Liver (tissue), 3 donors: ENCODE data around the gene IFT25.
A peak's percentile ranks its signal among the peaks of the same experiment; 100 is the strongest.

Experiments
- GABPA ChIP-seq, 2 donors: IDR thresholded peaks in 1 of 2; conservative IDR thresholded peaks in 1 of 2; 2 replicates each; pipeline ENCODE4 v1.6.1; 2016; ENCODE audit warnings: antibody characterized with exemption in 2 of 2, mild to moderate bottlenecking in 1 of 2, moderate library complexity in 1 of 2
- MAX ChIP-seq: IDR thresholded peaks from 2 replicates; pipeline ENCODE4 v1.6.1; 2016; ENCODE audit warnings: antibody characterized with exemption
- REST ChIP-seq: IDR thresholded peaks from 2 replicates; pipeline ENCODE4 v1.6.1; 2016; ENCODE audit warnings: antibody characterized with exemption, mild to moderate bottlenecking
- RXRA ChIP-seq, 2 donors: IDR thresholded peaks; 2 replicates each; pipeline ENCODE4 v1.6.1; 2017 to 2018; ENCODE audit warnings: antibody characterized with exemption in 2 of 2, mild to moderate bottlenecking in 1 of 2
- SP1 ChIP-seq: IDR thresholded peaks from 2 replicates; pipeline ENCODE4 v1.6.1; 2018; ENCODE audit warnings: antibody characterized with exemption, mild to moderate bottlenecking
- TF ChIP-seq, protein P1 (sequence below): fragments of 150-350 bp; IDR thresholded peaks from 2 replicates; pipeline ENCODE4 v1.5.1; 2017; ENCODE audit warnings: improper control_type of control experiment, low read depth, low read length; ENCODE audit not compliant: missing input control
- donor health status: healthy.
- donor health status: healthy.

- TF ChIP-seq, protein P1, sequence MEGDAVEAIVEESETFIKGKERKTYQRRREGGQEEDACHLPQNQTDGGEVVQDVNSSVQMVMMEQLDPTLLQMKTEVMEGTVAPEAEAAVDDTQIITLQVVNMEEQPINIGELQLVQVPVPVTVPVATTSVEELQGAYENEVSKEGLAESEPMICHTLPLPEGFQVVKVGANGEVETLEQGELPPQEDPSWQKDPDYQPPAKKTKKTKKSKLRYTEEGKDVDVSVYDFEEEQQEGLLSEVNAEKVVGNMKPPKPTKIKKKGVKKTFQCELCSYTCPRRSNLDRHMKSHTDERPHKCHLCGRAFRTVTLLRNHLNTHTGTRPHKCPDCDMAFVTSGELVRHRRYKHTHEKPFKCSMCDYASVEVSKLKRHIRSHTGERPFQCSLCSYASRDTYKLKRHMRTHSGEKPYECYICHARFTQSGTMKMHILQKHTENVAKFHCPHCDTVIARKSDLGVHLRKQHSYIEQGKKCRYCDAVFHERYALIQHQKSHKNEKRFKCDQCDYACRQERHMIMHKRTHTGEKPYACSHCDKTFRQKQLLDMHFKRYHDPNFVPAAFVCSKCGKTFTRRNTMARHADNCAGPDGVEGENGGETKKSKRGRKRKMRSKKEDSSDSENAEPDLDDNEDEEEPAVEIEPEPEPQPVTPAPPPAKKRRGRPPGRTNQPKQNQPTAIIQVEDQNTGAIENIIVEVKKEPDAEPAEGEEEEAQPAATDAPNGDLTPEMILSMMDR: no peak
- TF ChIP-seq GABPA (IDR thresholded peaks at IDR 0.05 in 1 of 2, conservative IDR thresholded peaks at IDR 0.05 in 1 of 2): no peak
- peak; percentile 83 for TF ChIP-seq REST
- TF ChIP-seq SP1: peak; percentile 62
- peak; percentile 46 for TF ChIP-seq MAX
- TF ChIP-seq RXRA (IDR thresholded peaks at IDR 0.05): peak; percentile 79 to 88
Observed at GRCh38 chr1:53893999-53894636, 51.4 kb downstream of the IFT25 start, which contains the start of gene DIO1.
